ENCODE results near the gene UCK2.
A peak's percentile ranks its signal among the peaks of the same experiment; 100 is the strongest.

The UCK2 gene

DNA sequence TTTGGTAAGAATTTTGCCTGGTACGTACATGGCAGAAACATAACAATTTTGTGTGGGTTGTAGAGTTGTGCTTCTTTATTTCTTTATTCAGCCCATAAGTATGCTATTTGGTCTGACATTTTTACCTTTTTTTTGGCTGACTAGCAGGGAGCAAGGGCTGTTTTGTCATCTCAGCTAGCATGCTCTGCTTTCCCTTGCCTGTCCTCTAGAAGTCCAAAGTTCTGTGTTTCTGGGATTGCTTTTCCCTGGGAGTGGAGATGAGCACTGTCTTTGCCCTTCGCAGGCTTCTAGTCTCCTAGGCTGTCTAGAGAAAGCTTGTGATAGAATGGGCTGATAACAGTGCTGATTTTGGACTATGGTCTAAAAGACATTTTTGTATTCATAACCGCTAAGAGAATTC, 7.5 kb downstream of the UCK2 start:
- DNase-seq, result no peak

DNA sequence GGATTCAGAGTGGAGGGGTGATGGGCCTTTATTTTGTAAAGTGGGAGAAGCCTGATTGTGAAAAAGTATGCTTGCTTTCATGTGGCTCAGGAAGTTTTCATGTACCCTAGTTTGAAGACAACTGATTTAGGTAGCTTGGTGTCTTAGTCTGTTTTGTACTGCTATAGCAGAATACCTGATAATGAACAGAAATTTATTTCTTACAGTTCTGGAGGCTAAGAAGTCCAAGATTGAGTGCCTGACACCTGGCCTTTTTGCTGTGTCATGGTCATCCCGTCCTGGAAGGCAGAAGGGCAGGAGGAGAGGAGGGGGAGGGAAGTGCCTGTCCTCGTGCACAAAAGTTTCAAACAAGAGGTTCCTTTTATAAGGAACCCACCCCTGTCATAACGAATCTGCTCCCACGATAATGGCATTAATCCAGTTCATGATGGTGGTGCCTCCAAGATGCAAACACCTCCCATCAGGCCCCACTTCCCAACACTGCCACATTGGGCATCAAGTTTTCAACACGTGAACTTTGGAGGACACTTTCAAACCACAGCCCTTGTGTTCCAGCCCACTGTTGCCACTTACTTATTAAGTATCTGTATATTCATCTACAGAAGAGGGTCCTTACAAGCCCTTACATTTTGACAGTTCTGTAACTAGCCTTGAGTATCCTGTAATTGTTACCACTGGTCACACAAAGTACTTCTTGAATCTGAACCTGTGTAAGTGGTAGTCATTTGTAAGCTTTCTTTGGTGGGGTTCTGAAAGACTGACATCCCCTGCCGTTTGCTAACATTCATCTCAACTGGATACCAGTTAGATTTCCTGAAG, 9.5 kb downstream of the UCK2 start:
- DNase-seq, result no peak

DNA sequence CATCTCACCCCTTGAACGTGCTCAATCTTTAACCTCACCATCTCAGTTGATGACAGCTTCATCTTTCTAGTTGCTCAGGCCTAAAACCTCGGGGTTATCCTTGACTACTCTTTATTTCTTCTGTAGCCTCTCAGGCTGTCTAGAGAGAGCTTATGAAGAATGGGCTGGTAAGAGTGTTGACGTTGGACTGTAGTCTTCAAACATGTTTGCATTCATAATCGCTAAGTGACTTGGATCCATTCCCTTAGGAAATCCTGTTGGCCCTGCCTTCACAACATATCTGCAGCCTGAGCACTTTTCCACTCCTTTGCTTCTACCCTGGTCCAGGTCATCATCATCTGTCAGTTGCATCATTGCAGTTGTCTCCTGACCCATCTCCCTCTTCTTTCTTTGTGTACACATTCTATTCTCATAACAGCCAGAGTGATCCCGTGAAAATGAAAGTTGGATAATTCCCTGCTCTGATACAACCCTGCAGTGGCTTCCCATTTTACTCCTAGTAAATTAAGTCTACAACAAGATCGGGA, 10.5 kb downstream of the UCK2 start:
- no peak for DNase-seq

DNA sequence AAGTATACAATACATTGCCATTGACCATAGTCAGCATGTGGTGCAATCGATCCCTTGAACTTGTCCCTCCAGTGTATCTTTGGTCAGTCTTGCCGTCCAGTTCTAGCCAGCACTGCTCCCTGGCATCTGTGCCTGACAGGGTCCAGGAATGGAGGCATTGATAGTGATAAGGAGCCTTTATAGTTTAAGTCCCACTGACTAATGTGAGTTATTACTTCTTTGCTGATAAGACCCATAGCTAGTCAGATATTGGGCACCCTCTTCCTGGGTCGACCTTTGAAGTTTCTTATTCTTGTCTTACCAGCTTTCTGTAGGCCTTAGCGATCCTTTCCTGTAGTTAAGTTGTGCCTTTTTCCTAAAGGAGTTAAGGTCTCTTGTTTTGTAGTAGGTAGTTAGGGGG, 13.0 kb downstream of the UCK2 start:
- no peak for DNase-seq

DNA sequence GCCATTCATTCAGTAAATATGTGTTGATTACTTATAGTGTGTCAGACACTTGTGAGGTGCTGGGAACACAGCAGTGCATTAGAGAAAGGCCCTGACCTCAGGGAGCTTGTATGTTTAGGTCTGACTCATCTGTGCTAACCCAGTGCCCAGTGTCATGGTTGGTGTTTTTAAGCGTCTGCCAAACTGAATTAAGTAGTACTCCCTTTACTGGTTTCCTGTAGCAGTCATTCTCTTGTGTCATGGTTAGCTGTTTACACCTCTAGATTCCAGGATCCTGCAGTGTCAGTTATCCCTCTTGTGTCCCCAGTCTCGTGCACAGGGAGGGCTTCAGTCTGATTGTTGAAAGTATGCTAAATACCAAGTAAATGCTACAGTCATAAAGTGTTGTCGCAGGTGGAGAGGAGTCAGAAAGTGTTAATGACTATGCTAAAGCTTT, 14.2 kb downstream of the UCK2 start:
- peak; percentile 20 to 25 for DNase-seq

DNA sequence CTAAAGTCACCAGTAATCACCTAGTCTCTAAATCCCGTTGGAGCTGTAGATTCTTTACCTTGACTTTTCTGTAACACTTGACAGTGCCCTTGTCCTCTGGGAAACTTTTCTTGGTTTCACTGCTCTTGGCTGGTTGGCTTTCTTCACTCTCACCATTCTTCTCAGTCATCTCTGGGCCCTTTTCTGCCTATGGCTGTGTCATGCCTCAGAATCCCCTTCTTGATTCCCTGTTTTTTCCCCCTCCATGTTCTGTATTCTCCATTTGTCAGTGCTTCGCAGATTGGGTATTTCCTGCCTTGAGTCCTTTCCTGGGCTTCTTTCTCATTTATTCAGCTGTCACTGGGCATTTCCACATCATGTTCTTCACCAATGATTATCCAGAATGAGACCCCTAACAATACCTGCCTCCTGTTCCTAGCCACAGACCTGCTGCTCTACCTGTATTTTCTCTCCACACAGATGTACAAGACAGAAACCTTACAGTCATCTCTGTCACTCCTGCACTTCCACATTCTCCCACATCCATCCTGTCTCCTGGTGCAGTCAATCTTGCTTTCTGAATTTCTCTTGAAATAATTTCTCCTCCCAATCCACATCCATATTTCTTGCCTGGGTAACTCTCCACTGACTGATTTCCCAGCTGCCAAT, 14.7 kb downstream of the UCK2 start:
- no peak for DNase-seq

DNA sequence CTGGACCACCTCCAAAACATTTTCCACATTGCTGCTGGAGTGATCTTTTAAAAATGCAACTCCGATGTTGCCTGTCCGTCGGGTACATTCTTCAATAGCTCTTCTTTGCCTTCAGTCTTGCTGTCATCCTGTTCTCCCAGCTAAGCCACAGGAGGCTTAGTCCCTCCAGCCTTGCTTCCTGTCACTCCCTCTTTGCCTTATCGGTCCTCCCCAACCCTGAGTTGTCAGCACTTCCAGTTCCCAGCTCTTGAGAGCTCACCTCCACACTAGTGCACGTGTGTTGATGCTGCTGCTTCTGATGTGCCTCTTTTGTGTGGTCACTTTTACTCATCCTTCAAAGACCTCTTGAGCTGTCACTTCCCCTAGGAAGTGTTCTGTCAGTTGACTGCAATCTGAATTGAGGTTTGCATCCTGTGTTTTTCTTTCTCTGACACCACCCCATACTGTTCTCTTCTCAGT, 15.3 kb downstream of the UCK2 start:
- DNase-seq, result peak; percentile 38 to 53

DNA sequence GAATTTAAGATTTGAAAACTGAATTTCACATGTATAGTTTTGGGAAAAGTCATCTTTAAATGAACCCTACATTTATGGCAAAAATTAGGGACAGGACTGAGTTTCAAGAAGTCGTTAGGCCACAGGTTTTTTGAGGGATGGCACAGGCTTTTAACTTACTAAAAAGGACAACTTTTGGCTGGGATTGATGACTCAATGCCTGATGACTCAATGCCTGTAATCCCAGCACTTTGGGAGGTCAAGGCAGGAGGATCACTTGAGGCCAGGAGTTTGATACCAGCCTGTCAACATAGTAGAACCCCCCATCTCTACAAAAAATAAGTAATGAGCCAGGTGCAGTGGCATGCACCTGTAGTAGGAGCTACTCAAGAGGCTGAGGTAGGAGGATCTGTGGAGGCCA, 15.9 kb downstream of the UCK2 start:
- DNase-seq, result no peak

DNA sequence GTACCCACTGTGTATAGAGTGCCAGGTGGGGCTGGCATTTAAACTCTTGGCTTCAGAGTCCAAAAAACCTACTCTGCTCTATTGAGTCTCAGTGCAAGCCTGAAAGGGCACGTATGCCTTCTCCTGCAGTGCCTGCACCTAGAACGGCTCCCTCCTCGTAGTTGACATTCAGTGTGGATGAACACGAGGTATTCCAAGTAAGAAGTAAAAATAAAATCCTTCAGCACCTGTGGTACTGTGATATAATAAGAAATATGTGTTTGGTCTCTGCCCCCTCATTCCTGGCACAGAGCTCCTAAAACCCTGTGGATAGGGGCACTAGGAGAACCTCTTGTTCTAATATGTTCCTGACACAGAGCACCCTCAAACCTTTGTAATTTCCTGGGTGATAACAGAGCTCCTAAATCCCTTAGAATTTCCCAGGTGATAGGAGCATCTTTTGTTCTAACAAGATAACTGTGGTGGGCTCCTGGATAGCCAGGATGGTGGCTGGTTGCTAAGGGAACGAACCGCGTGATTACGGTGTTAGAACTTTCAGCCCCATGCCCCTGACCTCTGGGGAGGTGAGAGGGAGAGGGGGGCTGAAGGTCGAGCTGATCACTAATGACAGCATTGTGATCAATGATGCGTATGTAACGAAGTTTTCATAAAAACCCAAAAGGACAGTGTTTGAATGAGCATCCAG, 16.8 kb downstream of the UCK2 start:
- DNase-seq, result no peak

DNA sequence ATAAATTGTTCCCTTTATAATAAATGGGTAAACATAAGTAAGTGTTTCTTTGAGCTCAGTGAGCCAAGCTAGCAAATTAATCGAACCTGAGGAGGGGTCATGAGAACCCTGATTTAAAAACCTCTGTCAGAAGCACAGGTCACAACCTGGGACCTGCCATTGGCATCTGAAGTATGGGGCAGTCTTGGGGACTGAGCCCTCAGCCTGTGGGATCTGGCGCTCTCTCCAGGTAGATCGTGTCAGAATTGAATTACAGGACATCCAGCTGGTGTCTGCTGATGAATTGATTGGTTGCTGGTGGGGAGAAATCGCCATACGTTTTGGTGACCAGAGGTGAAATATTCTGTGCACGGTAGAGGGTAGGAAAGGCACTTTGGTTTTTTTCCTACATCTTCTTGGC, 17.5 kb downstream of the UCK2 start:
- no peak for DNase-seq

DNA sequence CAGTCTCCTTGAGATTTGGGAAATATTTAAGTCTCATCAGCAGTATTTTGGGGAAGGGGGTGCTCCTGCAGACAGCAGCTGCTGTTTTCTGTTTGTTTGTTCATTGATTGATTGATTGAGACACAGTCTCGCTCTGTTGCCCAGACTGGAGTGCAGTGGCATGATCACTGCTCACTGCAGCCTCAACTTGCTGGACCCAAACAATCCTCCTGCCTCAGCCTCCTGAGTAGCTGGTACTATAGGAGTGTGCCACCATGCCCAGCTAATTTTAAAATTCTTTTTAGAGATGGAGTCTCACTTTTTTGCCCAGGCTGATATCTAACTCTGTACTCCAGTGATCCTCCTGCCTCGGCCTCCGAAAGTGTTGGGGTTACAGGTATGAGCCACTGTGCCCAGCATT, 18.2 kb downstream of the UCK2 start:
- no peak for DNase-seq

DNA sequence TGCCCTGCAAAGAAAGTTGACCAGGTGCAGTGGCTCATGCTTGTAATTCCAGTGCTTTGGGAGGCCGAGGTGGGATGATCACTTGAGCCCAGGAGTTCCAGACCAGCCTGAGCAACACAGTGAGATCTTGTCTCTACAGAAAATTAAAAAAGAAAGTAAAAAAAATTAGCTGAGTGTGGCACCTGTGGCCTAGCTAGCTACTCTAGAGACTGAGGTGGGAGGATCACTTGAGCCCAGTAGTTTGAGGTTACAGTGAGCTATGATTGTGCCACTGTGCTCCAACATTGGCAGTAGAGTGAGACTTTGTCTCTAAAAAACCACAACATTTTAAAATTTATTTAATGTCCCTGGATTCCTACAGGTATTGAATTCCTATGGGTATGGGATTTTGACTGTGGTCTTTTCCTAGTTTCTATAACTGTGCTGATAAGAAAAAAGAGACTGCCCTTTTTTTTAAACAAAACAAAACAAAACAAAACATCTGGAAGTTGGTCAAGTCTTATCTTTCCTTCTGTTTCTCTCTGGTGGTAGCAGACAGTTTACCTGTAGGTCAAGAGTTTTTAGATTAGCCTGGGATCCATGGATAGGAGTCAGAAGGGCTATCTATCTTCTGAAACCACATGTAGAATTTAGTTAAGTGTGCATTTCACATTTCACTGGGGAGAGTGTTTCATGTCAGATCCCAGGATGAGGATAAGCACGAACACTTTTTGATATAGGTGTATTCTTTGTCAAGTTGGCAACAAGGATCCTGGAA, 18.8 kb downstream of the UCK2 start:
- DNase-seq, result no peak

DNA sequence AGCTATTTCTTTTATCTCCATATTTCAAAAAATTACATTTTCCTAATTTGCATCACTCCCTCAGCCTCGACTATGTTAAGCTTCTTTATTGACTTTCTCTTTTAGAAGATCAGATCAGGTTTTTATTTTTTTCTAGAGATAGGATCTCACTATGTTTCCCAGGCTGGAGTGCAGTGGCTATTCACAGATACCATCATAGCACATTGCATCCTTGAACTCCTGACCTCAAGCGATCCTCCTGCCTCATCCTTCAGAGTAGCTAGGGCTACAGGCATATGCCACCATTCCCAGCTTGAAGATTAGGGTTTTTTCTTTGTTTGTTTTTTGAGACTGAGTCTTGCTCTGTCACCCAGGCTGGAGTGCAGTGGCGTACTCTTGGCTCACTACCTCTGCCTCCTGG, 20.1 kb downstream of the UCK2 start:
- no peak for DNase-seq

DNA sequence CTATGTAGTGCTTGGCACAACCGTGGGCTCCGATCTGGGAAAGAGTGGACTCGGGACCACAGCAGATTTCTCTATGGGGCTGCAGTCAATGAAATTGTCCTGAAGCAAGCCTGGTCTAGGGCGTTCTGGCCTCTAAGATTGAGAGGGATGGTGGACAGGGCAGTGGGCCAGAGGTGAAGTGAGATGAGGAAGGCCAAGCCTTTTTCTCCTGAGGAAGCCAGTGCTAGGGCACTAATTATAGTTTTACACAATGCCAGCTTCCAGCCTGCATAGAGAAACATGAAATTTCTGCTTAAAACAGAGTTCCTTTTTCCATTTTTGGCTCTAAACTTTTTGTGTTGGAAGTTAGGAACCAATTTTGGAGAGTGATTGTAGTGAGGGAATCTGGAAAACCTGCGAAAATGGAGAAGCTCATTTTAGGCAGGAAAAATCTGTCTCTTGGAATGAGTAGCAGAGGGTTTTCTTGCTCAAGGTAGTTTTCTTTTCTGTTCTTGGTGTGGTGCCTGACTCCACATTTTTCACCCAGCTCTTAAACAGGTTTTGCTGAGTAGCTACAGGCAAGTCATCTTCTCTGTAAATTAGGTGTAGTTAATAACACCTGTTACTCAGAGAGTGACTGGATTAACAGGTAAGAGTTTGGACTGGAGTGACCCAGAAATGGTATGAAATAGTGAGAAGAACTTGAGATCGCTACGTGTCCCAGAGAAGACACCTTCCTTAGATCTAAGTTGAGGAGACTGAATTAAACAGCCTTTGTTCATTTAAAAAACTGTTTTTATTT, 22.1 kb downstream of the UCK2 start:
- no peak for DNase-seq

DNA sequence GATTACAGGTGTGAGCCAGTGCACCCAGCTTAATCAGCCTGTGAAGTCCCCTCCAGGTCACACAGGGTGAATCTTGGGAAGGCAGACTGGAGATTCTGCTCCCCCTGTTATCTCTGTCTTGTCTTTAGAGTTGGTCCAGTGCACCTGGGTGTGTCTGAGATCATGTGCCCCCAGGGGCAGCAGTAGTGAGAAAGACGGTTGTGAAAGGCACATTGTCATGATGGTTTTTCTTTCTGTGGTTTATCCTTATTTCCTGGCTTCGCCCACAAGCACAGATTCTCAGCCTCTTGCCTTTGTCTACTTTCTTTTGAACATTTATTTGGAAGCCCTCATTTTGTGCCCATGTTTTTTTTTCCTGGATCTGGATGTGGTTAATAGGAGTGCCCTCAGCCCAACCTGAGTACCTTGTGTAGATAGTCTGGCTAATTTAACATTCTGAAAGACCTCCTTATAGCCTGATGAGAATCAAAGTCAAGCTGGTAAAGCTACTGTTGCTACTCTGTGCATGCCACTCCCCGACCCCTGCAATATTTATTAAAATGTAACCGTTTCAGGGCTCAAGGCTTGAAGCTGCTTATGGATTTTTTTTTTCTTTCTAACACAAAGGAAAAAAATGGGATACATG, 23.7 kb downstream of the UCK2 start:
- DNase-seq, result peak; percentile 30 to 40

DNA sequence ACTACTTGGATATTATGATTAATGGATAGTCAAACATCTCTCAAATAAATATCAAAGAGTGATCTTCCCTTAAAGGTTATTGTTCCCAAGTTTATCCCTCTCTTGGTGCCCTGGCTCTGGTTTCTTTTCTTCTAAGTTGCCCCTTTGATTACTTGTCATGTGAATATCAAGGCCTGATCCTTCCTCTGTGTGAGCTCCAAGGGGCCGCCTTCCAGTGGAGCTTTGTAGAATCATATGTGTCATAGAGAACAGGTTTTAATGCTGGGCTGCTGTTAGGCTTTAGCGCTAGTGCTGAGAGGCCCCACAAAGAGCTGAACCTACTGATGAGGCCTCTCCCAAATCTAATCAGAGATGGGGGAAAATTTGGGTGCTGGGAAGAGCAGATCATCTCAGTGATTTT, 25.5 kb downstream of the UCK2 start:
- no peak for DNase-seq

DNA sequence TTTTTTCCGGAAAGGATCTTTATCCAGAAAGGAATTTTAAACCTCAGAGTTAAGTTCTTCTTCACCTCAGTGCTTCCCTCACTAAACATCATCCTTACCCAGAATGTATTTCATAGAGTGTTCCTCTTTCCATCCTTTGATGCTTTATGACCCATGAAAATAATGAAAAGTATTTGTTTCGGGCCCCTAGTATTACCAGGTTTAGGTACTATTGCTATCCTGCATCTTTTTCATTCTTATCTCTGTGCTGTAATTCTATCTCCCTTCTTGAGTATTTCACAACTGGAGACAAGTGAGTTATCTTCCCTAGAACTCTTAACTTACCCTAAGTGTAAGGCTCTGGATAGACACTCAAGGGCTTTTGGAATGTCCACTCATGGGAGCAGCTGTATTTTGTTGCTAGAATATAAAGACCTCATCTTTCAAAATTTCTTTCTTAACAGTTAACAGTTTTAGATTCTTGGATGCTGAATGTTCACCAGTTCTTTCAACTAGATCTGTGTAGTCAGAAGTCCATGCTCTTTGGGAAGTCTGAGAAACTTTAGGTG, 26.2 kb downstream of the UCK2 start:
- DNase-seq, result no peak

DNA sequence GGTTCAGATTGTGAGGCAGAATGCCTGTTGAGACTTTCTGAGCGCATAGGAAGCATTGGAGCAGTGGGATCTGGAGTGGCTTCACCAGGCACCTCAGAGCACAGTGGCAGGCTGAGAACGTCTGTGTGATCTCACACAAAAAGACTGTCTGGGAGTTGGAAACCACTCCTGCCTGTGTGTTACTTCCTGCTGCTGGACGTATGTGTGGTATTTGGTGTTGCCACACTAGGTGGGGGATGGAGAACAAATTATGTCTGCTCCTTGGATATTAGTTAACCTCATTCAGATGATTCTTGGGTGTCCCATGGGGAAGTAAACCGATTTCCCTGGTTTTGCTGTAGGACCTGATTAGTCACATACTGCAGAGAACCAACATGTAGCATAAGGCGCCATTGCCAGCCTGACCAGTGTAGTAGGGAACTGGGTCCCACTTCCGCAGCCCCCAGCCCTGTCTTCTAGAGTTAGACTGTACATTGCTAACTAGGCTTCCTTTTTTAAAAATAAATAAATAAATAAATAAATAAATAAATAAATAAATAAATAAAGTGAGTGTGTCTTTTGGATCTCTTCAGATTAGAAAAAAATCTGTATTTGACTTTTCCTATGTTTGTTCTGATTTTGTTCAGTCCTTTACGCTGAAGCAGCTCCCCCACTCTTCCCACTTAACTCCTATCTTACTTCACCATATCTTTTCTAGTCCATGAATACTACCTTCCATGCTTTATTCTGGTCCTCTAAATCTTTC, 26.9 kb downstream of the UCK2 start:
- peak; percentile 92 to 93 for DNase-seq

DNA sequence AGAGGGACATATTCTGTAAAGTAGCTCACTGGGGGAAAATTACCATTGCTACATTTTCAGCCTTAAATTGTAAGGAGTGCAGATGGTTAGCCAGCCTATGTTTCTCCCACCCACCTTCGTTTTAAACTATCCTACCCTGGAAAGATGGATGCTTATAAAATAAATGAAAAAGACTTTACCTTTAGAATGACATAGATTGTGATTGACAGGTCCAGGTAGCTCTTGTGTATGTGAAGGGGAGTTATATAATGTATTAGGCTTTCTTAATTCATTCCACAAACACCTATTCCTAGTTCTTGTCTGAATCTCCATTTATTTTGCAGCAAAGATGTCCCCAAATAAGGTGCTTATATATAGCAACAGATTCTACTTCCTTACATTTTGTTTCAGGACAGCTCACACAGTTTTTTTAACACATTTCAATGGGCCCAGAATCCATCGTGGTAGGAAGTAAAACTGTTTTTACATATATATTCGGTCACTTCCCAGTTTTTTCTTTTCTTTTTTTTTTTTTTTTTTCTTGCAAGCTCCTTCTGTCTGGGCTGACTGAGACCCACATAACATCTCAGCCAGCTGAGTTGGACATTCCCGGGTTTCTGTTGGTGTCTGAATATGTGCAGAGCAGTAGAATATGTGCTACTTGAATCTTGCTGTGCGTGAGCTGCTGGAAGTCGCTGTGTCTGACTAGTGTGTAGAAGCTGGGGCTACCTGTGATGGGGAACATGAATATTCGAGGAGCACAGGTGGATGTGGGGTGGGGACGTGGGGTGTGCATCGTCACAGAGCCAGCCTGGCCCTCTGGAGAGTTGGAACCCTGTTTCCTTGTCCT, 27.8 kb downstream of the UCK2 start:
- no peak for DNase-seq

DNA sequence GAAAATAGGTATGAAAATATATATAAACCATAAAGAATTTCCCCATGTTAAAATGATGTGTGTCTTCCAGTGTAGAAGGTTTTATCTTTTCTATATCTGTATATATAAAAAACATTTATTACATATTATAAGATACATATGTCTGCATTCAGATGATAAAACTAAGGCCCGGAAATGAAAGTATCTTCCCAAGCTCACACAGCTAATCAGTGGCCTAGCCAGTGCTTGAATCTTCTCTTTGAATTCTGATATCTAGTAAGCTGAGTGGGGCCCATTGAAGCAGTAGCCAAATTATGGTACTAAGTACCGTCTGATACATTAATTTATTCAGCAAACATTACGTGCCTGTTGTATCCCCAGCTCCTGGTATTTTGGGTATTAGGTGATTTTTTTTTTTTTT, 28.6 kb downstream of the UCK2 start:
- DNase-seq, result no peak
